ENCODE results near the gene FAM161A.

DNA sequence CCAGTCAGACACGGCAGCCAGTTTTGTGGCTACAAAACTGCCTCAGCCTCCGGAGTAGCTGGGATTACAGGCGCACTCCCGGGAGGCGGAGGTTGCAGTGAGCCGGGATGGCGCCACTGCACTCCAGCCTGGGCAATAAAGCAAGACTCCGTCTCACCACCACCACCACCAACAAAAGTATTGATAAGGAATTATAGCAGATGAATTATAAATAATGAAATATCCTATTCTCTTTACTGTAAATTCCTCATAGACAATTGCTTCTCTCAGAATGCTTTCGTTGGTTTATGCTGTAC, 1.4 kb upstream of the FAM161A start:
- TF ChIP-seq, protein P1, sequence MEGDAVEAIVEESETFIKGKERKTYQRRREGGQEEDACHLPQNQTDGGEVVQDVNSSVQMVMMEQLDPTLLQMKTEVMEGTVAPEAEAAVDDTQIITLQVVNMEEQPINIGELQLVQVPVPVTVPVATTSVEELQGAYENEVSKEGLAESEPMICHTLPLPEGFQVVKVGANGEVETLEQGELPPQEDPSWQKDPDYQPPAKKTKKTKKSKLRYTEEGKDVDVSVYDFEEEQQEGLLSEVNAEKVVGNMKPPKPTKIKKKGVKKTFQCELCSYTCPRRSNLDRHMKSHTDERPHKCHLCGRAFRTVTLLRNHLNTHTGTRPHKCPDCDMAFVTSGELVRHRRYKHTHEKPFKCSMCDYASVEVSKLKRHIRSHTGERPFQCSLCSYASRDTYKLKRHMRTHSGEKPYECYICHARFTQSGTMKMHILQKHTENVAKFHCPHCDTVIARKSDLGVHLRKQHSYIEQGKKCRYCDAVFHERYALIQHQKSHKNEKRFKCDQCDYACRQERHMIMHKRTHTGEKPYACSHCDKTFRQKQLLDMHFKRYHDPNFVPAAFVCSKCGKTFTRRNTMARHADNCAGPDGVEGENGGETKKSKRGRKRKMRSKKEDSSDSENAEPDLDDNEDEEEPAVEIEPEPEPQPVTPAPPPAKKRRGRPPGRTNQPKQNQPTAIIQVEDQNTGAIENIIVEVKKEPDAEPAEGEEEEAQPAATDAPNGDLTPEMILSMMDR (IDR thresholded peaks at IDR 0.05 in 4 of 5, conservative IDR thresholded peaks at IDR 0.05 in 1 of 5): no peak
- no peak for TF ChIP-seq POLR2A (IDR thresholded peaks at IDR 0.05)
